Left lung (tissue), 10 donors: ENCODE results near the gene TFF1. TPM values are rescaled to one million over a fixed set of nuclear protein-coding genes. Genes with fewer than 3 reads are reported as not detected.

Experiments used
- ATAC-seq: fragments of 200-7000 bp; cut with Tn5 transposase; one replicate; pipeline ENCODE4 v1.9.1; 2020; ENCODE audit warnings: moderate library complexity
- DNase-seq, 4 donors: peaks; one replicate each; pipeline ENCODE4 v3.0.0-alpha.2; 2013 to 2020
- H3K27ac ChIP-seq, 2 donors: fragments of 200-600 bp; sonication (generic) in 1 of 2; one replicate each; pipeline versions ENCODE4 v1.5.0 to v1.8.0; 2020 to 2021
- H3K27me3 ChIP-seq, 2 donors: fragments of 200-600 bp; sonication (generic) in 1 of 2; one replicate each; pipeline versions ENCODE4 v1.5.0 to v1.8.0; 2020 to 2021
- H3K36me3 ChIP-seq, 2 donors: fragments of 200-600 bp; sonication (generic) in 1 of 2; one replicate each; pipeline versions ENCODE4 v1.5.0 to v1.8.0; 2020 to 2021
- H3K4me1 ChIP-seq, 2 donors: fragments of 200-600 bp; one replicate each; pipeline ENCODE4 v1.8.0; 2021
- H3K4me3 ChIP-seq, 2 donors: fragments of 200-600 bp; sonication (generic) in 1 of 2; one replicate each; pipeline versions ENCODE4 v1.5.0 to v1.8.0; 2020 to 2021; ENCODE audit warnings: mild to moderate bottlenecking in 1 of 2
- H3K9me3 ChIP-seq, 2 donors: fragments of 200-600 bp; sonication (generic) in 1 of 2; one replicate each; pipeline versions ENCODE4 v1.5.0 to v1.8.0; 2020 to 2021
- CTCF ChIP-seq, 2 donors: fragments of 200-600 bp; sonication (generic) in 1 of 2; IDR thresholded peaks; one replicate each; pipeline versions ENCODE4 v1.5.0 to v1.8.0; 2021; ENCODE audit warnings: antibody characterized with exemption in 2 of 2
- intact Hi-C, 2 donors: fragments of 100-400 bp; cut with DNase I; formaldehyde crosslinking; loops; one replicate each; pipeline versions ENCODE4 v1.11.2 to v1.14.2; 2022
- polyA plus RNA-seq, 6 donors: library from polyadenylated mRNA; unstranded; fragments of 120-200 nt; gene quantifications; one replicate each; pipeline ENCODE4 v1.2.1, GENCODE V29; 2013; ENCODE audit not compliant: insufficient read length in 6 of 6
- total RNA-seq, 2 donors: library from RNA; stranded (reverse); fragmentation: NEBNext Ultra II Directional; extraction: Animal tissue kit (Norgen Biotek cat#: 25700); gene quantifications; one replicate each; pipeline ENCODE4 v1.2.1, GENCODE V29; 2021
- donor health status: DM: no; HTN: yes; CAD: no.
- donor health status: DM: no; HTN: no; CAD: no.

TFF1 gene
- total and polyA plus RNA-seq, 8 donors, result not detected

GRCh38 chr21:42395905-42396651 lies 29.7 kb upstream of the TFF1 start, which contains the start of gene TMPRSS3:
Gene TMPRSS3 (minus strand): TSS chr21:42396052. CDS start chr21:42395417, 635 bp downstream.
- Histone ChIP-seq H3K4me1 (no peaks in the 10 kb centered on the region), H3K4me3 (no peak within 1 kb of the TSS), H3K9me3 (no peaks in the 10 kb centered on the region), H3K27ac (no peak within 1 kb of the TSS), H3K27me3 (no peaks in the 10 kb centered on the region), H3K36me3 (no peaks in the 10 kb centered on the region)
- intact Hi-C loops, result no loop called here
- DNase-seq, result peak in 2 of 4 donors; percentile 47 to 63
- peak; percentile 95 for ATAC-seq
- TF ChIP-seq CTCF (IDR thresholded peaks at IDR 0.05), result no peak

GRCh38 chr21:42395302-42395701 lies 29.0 kb upstream of the TFF1 start:
- no peaks in the 10 kb centered on the region for H3K4me1 ChIP-seq
- ATAC-seq (no peak), DNase-seq (peak in 1 of 4 donors; percentile 13)
- no peak overlapping the region for H3K4me3 ChIP-seq
- H3K27me3 ChIP-seq, result no peaks in the 10 kb centered on the region
- intact Hi-C loops, result no loop called here
- TF ChIP-seq CTCF (IDR thresholded peaks at IDR 0.05), result no peak
- H3K9me3 ChIP-seq, result no peaks in the 10 kb centered on the region
- no peak overlapping the region for H3K27ac ChIP-seq
- no peaks in the 10 kb centered on the region for H3K36me3 ChIP-seq

- Histone ChIP-seq H3K4me1 (peaks cover 0 to 11% of the 10 kb centered on the region in 2 donors), H3K9me3 (no peaks in the 10 kb centered on the region), H3K27me3 (no peaks in the 10 kb centered on the region), H3K27ac (no peak overlapping the region), H3K4me3 (no peak overlapping the region), H3K36me3 (no peaks in the 10 kb centered on the region)
- ATAC-seq, result no peak
- no peak for DNase-seq
- intact Hi-C loops, result no loop called here
- no peak for TF ChIP-seq CTCF (IDR thresholded peaks at IDR 0.05)
Measured at GRCh38 chr21:42393443-42393950, 27.2 kb upstream of the TFF1 start.

GRCh38 chr21:42392731-42393442 lies 26.6 kb upstream of the TFF1 start:
- no peaks in the 10 kb centered on the region for H3K36me3 ChIP-seq
- H3K4me1 ChIP-seq, result peaks cover 0 to 11% of the 10 kb centered on the region in 2 donors
- intact Hi-C loops, result no loop called here
- no peak for TF ChIP-seq CTCF (IDR thresholded peaks at IDR 0.05)
- H3K27ac ChIP-seq, result no peak overlapping the region
- H3K27me3 ChIP-seq, result no peaks in the 10 kb centered on the region
- ATAC-seq (no peak), DNase-seq (peak in 1 of 4 donors; percentile 12)
- H3K4me3 ChIP-seq, result no peak overlapping the region
- H3K9me3 ChIP-seq, result no peaks in the 10 kb centered on the region

- intact Hi-C loops, result no loop called here
- TF ChIP-seq CTCF (IDR thresholded peaks at IDR 0.05), result no peak
- Histone ChIP-seq H3K9me3 (no peaks in the 10 kb centered on the region), H3K27me3 (no peaks in the 10 kb centered on the region), H3K4me3 (no peak overlapping the region), H3K36me3 (no peaks in the 10 kb centered on the region), H3K4me1 (peaks cover 0 to 13% of the 10 kb centered on the region in 2 donors), H3K27ac (no peak overlapping the region)
- DNase-seq (peak in 1 of 4 donors; percentile 14), ATAC-seq (no peak)
Measured at GRCh38 chr21:42391297-42391696, 25.0 kb upstream of the TFF1 start.
